Adipocyte (in vitro differentiated cells): ENCODE results near the gene BFSP2.

Experiments
- DNase-seq: peaks from one replicate; pipeline ENCODE4 v3.0.0-alpha.2; 2015; ENCODE audit warnings: low read depth
- H3K27me3 ChIP-seq: replicated peaks from 2 replicates; pipeline ENCODE4 v1.7.0; 2013; ENCODE audit warnings: mild to moderate bottlenecking, low read length, moderate library complexity; ENCODE audit not compliant: control insufficient read depth, insufficient read depth
- H3K36me3 ChIP-seq: 2 replicates; pipeline ENCODE4 v1.7.0; 2013; ENCODE audit warnings: low read length, mild to moderate bottlenecking, moderate library complexity; ENCODE audit not compliant: control insufficient read depth, insufficient read depth, severe bottlenecking
- H3K4me1 ChIP-seq: 2 replicates; pipeline ENCODE4 v1.7.0; 2013; ENCODE audit warnings: mild to moderate bottlenecking, low read length, moderate library complexity; ENCODE audit not compliant: control insufficient read depth, insufficient read depth
- H3K4me3 ChIP-seq: 2 replicates; pipeline ENCODE4 v1.7.0; 2013; ENCODE audit warnings: mild to moderate bottlenecking, low read length, moderate library complexity
- H3K9ac ChIP-seq: 2 replicates; pipeline ENCODE4 v1.7.0; 2013; ENCODE audit warnings: mild to moderate bottlenecking, low read length, moderate library complexity
- H3K9me3 ChIP-seq: 2 replicates; pipeline ENCODE4 v1.7.0; 2013; ENCODE audit warnings: mild to moderate bottlenecking, low read length, moderate library complexity; ENCODE audit not compliant: control insufficient read depth

Gene BFSP2

GRCh38 chr3:133371181-133371580 lies 28.7 kb upstream of the BFSP2 start:
- Histone ChIP-seq H3K4me1 (no peaks in the 10 kb centered on the region), H3K36me3 (no peaks in the 10 kb centered on the region), H3K27me3 (peaks cover 23% of the 10 kb centered on the region), H3K9ac (no peak overlapping the region), H3K4me3 (no peak overlapping the region), H3K9me3 (peaks cover 8% of the 10 kb centered on the region)
- DNase-seq, result no peak

- H3K36me3 ChIP-seq, result no peaks in the 10 kb centered on the region
- no peak for DNase-seq
- H3K4me1 ChIP-seq, result no peaks in the 10 kb centered on the region
- no peak overlapping the region for H3K4me3 ChIP-seq
- peaks cover 21% of the 10 kb centered on the region for H3K27me3 ChIP-seq
- H3K9ac ChIP-seq, result no peak overlapping the region
- peaks cover 3% of the 10 kb centered on the region for H3K9me3 ChIP-seq
Observed at GRCh38 chr3:133371676-133372075, 28.2 kb upstream of the BFSP2 start.

GRCh38 chr3:133374708-133375402 lies 25.0 kb upstream of the BFSP2 start:
- Histone ChIP-seq H3K4me1 (no peaks in the 10 kb centered on the region), H3K9me3 (no peaks in the 10 kb centered on the region), H3K27me3 (peaks cover 3% of the 10 kb centered on the region), H3K36me3 (no peaks in the 10 kb centered on the region), H3K4me3 (no peak overlapping the region), H3K9ac (no peak overlapping the region)
- no peak for DNase-seq

GRCh38 chr3:133375403-133375745 lies 24.5 kb upstream of the BFSP2 start:
- Histone ChIP-seq H3K4me1 (no peaks in the 10 kb centered on the region), H3K4me3 (no peak overlapping the region)

GRCh38 chr3:133376810-133377209 lies 23.0 kb upstream of the BFSP2 start:
- H3K9ac ChIP-seq, result no peak overlapping the region
- no peaks in the 10 kb centered on the region for H3K36me3 ChIP-seq
- H3K9me3 ChIP-seq, result no peaks in the 10 kb centered on the region
- peaks cover 9% of the 10 kb centered on the region for H3K27me3 ChIP-seq
- H3K4me1 ChIP-seq, result no peaks in the 10 kb centered on the region
- H3K4me3 ChIP-seq, result no peak overlapping the region
- DNase-seq, result no peak

More at GRCh38 chr3:133375403-133375745, 24.5 kb upstream of the BFSP2 start:
- peaks cover 3% of the 10 kb centered on the region for H3K27me3 ChIP-seq
- DNase-seq, result no peak
- no peaks in the 10 kb centered on the region for H3K9me3 ChIP-seq
- H3K9ac ChIP-seq, result no peak overlapping the region
- no peaks in the 10 kb centered on the region for H3K36me3 ChIP-seq

GRCh38 chr3:133377396-133377795 lies 22.5 kb upstream of the BFSP2 start:
- H3K9me3 ChIP-seq, result no peaks in the 10 kb centered on the region
- DNase-seq, result peak; percentile 71

GRCh38 chr3:133379926-133380325 lies 19.9 kb upstream of the BFSP2 start:
- Histone ChIP-seq H3K36me3 (no peaks in the 10 kb centered on the region), H3K27me3 (peaks cover 30% of the 10 kb centered on the region), H3K4me3 (no peak overlapping the region), H3K9ac (no peak overlapping the region), H3K4me1 (no peaks in the 10 kb centered on the region), H3K9me3 (no peaks in the 10 kb centered on the region)
- no peak for DNase-seq

More at GRCh38 chr3:133377396-133377795, 22.5 kb upstream of the BFSP2 start:
- Histone ChIP-seq H3K27me3 (peaks cover 13% of the 10 kb centered on the region), H3K4me3 (no peak overlapping the region), H3K36me3 (no peaks in the 10 kb centered on the region), H3K4me1 (no peaks in the 10 kb centered on the region), H3K9ac (no peak overlapping the region)

GRCh38 chr3:133380481-133381225 lies 19.2 kb upstream of the BFSP2 start:
- H3K9ac ChIP-seq, result no peak overlapping the region
- H3K4me1 ChIP-seq, result no peaks in the 10 kb centered on the region
- H3K4me3 ChIP-seq, result no peak overlapping the region
- H3K27me3 ChIP-seq, result peaks cover 36% of the 10 kb centered on the region
- no peak for DNase-seq
- no peaks in the 10 kb centered on the region for H3K36me3 ChIP-seq
- no peaks in the 10 kb centered on the region for H3K9me3 ChIP-seq

GRCh38 chr3:133381346-133382109 lies 18.3 kb upstream of the BFSP2 start:
- Histone ChIP-seq H3K36me3 (no peaks in the 10 kb centered on the region), H3K9me3 (no peaks in the 10 kb centered on the region), H3K9ac (no peak overlapping the region), H3K4me1 (no peaks in the 10 kb centered on the region), H3K27me3 (peaks cover 41% of the 10 kb centered on the region), H3K4me3 (no peak overlapping the region)
- DNase-seq, result no peak

GRCh38 chr3:133383175-133383574 lies 16.7 kb upstream of the BFSP2 start:
- DNase-seq, result no peak
- H3K9ac ChIP-seq, result no peak overlapping the region
- no peaks in the 10 kb centered on the region for H3K9me3 ChIP-seq
- peaks cover 45% of the 10 kb centered on the region for H3K27me3 ChIP-seq
- no peak overlapping the region for H3K4me3 ChIP-seq
- no peaks in the 10 kb centered on the region for H3K36me3 ChIP-seq
- no peaks in the 10 kb centered on the region for H3K4me1 ChIP-seq

- Histone ChIP-seq H3K36me3 (no peaks in the 10 kb centered on the region), H3K9me3 (no peaks in the 10 kb centered on the region), H3K27me3 (peaks cover 45% of the 10 kb centered on the region), H3K4me3 (no peak overlapping the region), H3K9ac (no peak overlapping the region), H3K4me1 (no peaks in the 10 kb centered on the region)
- no peak for DNase-seq
Observed at GRCh38 chr3:133383741-133384140, 16.1 kb upstream of the BFSP2 start.
